ENCODE results near the gene COX19.

DNA sequence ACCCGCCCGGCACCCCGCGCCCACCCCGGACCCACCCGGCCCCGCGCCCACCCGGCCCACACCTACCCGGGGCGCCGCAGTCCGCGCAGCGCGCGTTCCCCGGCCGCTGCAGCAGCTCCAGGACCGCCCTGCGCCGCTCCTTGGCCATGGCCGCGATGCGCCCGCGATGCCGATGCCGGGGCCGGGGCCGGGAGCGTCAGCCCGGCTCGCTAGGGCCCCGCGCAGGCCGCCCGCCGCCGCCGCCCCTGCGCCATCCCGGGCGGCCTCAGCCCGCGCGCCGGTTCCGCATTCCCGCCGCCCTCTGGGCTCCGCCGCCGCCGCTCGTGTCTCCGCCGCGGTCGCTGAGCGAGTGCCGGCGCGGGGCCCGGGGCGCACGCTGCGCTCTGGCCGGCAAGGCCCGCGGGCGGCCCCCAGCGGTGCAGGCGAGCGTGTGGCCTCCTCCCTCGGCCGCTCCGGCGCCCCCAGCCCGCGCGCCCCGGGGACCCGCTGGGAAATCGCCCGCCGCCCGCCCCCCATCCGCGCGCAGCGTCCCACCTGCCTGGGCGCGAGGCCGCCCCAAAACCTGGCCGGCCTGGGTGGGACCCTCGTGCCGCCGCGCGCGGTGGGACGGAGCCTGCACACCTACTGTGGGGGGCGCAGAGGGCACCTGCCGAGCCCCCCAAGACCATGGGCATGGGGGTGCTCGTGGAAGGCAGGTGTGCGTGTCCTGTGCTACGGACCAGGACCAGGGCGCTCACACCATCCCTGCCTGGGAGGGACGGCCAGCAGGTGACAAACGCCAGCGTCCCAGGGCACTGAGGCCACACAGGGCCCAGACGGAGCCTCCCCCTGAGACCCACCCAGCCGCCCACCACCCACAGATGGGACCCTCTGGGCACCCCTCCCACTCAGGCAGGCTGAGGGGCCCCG is 20.8 kb downstream of the COX19 start, which contains the start of gene ADAP1:
- TF ChIP-seq, protein P1, sequence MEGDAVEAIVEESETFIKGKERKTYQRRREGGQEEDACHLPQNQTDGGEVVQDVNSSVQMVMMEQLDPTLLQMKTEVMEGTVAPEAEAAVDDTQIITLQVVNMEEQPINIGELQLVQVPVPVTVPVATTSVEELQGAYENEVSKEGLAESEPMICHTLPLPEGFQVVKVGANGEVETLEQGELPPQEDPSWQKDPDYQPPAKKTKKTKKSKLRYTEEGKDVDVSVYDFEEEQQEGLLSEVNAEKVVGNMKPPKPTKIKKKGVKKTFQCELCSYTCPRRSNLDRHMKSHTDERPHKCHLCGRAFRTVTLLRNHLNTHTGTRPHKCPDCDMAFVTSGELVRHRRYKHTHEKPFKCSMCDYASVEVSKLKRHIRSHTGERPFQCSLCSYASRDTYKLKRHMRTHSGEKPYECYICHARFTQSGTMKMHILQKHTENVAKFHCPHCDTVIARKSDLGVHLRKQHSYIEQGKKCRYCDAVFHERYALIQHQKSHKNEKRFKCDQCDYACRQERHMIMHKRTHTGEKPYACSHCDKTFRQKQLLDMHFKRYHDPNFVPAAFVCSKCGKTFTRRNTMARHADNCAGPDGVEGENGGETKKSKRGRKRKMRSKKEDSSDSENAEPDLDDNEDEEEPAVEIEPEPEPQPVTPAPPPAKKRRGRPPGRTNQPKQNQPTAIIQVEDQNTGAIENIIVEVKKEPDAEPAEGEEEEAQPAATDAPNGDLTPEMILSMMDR (conservative IDR thresholded peaks at IDR 0.05; ENCODE audit: low read depth, low read length) = no peak
- no peak for TF ChIP-seq EZH2 (IDR thresholded peaks at IDR 0.05; ENCODE audit: low read length, unreplicated experiment)

Data from PC-3 (cell line).